Stimulated activated naive CD8-positive, alpha-beta T cell treated with anti-CD3 and anti-CD28 coated beads, Interleukin-15, amount 100 ng/mL, for 72 hours (primary cell): ENCODE measurements around the gene P4HA2.

Experiments used
- ATAC-seq: fragments of 150-1000 bp; cut with Tn5 transposase; 2 replicates; pipeline ENCODE4 v1.10.0; 2021; ENCODE audit warnings: mild to moderate bottlenecking, moderate library complexity
- DNase-seq, 2 donors: peaks; one replicate each; pipeline ENCODE4 v3.0.0; 2021 to 2022
- H3K27ac Mint-ChIP-seq, 2 donors: one replicate each; pipeline ENCODE4 v1.8.0; 2022; ENCODE audit warnings: mild to moderate bottlenecking in 2 of 2, mixed read lengths in 2 of 2, moderate library complexity in 2 of 2
- H3K27me3 Mint-ChIP-seq: one replicate; pipeline ENCODE4 v1.8.0; 2022; ENCODE audit warnings: mixed read lengths
- H3K4me1 Mint-ChIP-seq: one replicate; pipeline ENCODE4 v1.8.0; 2022; ENCODE audit warnings: mild to moderate bottlenecking, mixed read lengths
- H3K4me3 Mint-ChIP-seq, 2 donors: one replicate each; pipeline ENCODE4 v1.8.0; 2022; ENCODE audit warnings: mild to moderate bottlenecking in 2 of 2, mixed read lengths in 2 of 2, moderate library complexity in 1 of 2
- H3K9me3 Mint-ChIP-seq, 2 donors: one replicate each; pipeline ENCODE4 v1.8.0; 2022; ENCODE audit warnings: mixed read lengths in 2 of 2

Gene P4HA2

GRCh38 chr5:132209131-132209530 lies 18.5 kb downstream of the P4HA2 start:
- H3K4me3 Mint-ChIP-seq = no peak overlapping the region
- no peak for ATAC-seq

DNA sequence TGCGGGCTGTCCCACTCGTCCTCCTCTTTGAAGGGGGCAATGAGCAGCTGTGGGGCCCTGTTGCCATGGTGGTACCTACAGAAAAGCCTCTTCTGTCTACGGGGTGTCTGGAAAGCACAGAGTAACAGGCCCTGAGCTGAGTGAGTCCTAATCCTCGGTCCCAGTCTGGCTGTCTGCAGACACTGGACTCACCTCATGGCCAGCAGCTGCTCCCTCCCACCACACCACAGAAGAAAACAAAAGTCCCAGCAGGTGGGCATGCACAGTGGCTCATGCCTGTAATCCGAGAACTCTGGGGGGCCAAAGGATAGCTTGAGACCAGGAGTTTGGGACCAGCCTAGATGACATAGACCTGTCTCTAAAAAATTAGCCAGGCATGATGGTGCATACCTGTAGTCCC lies 19.9 kb downstream of the P4HA2 start:
- H3K9me3 Mint-ChIP-seq = no peaks in the 10 kb centered on the region
- peak overlapping the region in 1 of 2 donors; percentile 87 for H3K27ac Mint-ChIP-seq
- H3K4me3 Mint-ChIP-seq = no peak overlapping the region
- no peak for DNase-seq
- peaks cover 6% of the 10 kb centered on the region for H3K27me3 Mint-ChIP-seq
- ATAC-seq = no peak
- peaks cover 5% of the 10 kb centered on the region for H3K4me1 Mint-ChIP-seq

More at GRCh38 chr5:132209131-132209530, 18.5 kb downstream of the P4HA2 start:
- no peaks in the 10 kb centered on the region for H3K27me3 Mint-ChIP-seq
- peaks cover 5% of the 10 kb centered on the region for H3K4me1 Mint-ChIP-seq
- no peak overlapping the region for H3K27ac Mint-ChIP-seq
- H3K9me3 Mint-ChIP-seq = no peaks in the 10 kb centered on the region
- DNase-seq = no peak

DNA sequence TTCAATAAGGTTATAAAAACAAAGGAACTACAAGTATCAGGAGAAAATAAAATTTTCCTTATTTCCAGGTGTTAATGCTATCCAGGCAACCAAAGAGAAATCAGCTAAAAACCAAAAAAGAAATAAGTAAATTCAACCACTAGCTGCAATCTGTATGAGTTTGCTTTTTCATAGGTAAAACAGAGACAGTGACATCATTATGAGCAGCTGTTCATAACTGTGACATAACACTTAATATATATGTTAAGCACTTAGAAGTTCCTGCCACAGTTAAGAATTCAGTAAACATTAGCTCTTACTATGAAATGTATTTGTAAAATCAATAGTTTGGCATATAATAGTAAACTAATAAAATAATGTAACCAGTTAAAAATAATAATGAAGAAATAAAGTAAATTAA lies 20.9 kb downstream of the P4HA2 start:
- ATAC-seq (no peak), DNase-seq (no peak)
- Mint-ChIP-seq H3K9me3 (no peaks in the 10 kb centered on the region), H3K4me1 (peaks cover 5% of the 10 kb centered on the region), H3K27me3 (peaks cover 7% of the 10 kb centered on the region), H3K27ac (no peak overlapping the region), H3K4me3 (no peak overlapping the region)

DNA sequence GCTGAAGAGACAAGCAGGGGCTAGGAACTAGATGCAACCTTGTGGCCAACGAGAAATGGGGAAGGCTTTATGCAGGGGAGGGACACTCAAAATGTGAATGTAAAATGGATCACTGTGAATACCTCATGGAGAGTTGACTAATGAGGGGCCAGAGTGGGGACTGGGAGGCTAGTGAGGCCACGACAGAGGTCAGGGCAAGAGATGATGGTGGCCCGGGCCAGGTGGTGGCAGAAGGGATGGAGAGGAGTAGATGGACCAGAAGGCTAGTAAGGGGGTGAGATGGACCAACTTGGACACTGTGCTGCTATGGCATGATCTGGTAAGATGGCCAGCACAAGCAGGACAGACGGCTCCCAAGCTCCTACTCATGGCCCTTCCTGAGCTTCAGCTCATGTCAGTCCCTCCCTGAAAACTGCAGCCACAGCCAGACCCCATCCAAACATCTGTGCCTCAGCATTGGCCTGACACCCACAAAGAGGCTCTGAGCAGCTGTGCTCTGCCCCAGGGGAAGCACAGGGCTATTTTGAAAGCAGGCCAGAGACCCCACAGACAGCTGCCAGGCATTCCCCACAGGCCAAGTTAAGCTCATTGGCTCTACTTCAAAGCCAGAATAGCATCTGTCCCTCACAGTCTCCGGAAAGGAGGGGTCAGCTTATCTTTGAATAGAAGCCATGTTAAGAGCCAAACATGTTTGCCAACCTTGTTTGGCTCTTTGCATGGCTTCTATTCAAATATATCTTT lies 22.1 kb downstream of the P4HA2 start:
- no peaks in the 10 kb centered on the region for H3K9me3 Mint-ChIP-seq
- peak overlapping the region in 1 of 2 donors; percentile 3 for H3K27ac Mint-ChIP-seq
- no peak overlapping the region for H3K4me3 Mint-ChIP-seq

DNA sequence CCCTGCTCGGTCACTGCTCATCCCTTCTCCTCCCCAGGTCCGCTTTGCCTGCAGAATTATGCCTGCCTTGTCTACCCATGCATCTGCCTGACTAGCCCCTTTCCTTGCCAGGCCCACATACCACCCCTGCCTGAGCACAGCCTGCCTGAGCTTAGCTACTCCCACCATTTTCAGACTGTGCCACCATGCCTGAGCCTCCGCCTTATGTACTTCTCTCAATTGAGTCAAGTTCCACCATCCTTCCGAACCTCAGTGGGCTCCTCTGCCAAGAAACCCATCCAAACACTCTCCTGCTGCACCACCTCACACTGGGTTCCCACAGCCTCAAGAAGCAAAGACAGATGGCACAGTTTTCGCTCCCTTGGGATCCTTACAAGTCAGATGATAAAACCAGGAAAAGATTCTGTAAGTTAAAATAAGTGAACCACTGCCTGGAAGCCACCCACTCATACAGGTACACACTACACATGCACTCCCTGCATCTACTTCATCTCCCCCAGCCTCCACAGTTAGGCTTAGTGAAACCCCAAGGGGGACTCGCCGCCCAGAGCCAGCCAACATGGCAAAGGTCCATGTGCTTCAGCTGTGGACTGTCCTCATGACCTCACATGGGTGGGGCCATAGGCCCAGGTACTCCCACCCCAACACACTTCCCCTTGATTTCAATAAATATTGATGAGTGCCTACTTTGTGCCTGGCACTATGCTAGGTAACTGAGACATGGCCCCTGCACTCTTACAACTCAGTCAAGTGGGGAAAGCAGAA lies 23.1 kb downstream of the P4HA2 start:
- peaks cover 7% of the 10 kb centered on the region for H3K27me3 Mint-ChIP-seq
- H3K9me3 Mint-ChIP-seq = no peaks in the 10 kb centered on the region
- no peak overlapping the region for H3K4me3 Mint-ChIP-seq
- no peak overlapping the region for H3K27ac Mint-ChIP-seq
- ATAC-seq = no peak
- peaks cover 5% of the 10 kb centered on the region for H3K4me1 Mint-ChIP-seq
- DNase-seq = no peak

More for the DNA sequence above, 22.1 kb downstream of the P4HA2 start:
- no peak for DNase-seq
- H3K4me1 Mint-ChIP-seq = peaks cover 5% of the 10 kb centered on the region
- no peak for ATAC-seq
- peaks cover 7% of the 10 kb centered on the region for H3K27me3 Mint-ChIP-seq

GRCh38 chr5:132203916-132204315 lies 23.7 kb downstream of the P4HA2 start:
- Mint-ChIP-seq H3K27me3 (peaks cover 7% of the 10 kb centered on the region), H3K27ac (no peak overlapping the region), H3K4me1 (peaks cover 5% of the 10 kb centered on the region), H3K9me3 (no peaks in the 10 kb centered on the region), H3K4me3 (no peak overlapping the region)
- no peak for DNase-seq
- ATAC-seq = no peak

DNA sequence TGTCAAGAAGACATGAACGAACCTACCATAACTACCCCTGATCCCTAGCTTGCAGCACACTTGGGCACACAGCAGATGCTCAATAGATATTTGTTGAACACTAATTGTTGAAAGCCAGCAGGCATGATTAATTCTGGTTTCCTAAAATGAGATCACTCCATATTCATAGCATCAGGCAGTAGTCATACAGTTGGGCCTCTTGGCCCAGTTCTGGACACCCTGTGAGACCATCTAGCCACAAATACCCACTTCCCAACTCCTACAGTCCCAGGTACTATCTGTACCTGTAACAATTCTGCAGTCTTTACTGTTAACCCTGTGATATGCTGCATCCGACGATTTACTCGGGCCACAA lies 24.2 kb downstream of the P4HA2 start:
- Mint-ChIP-seq H3K27ac (no peak overlapping the region), H3K4me1 (peaks cover 5% of the 10 kb centered on the region), H3K4me3 (no peak overlapping the region), H3K9me3 (no peaks in the 10 kb centered on the region), H3K27me3 (peaks cover 7% of the 10 kb centered on the region)
- DNase-seq = no peak
- ATAC-seq = no peak

DNA sequence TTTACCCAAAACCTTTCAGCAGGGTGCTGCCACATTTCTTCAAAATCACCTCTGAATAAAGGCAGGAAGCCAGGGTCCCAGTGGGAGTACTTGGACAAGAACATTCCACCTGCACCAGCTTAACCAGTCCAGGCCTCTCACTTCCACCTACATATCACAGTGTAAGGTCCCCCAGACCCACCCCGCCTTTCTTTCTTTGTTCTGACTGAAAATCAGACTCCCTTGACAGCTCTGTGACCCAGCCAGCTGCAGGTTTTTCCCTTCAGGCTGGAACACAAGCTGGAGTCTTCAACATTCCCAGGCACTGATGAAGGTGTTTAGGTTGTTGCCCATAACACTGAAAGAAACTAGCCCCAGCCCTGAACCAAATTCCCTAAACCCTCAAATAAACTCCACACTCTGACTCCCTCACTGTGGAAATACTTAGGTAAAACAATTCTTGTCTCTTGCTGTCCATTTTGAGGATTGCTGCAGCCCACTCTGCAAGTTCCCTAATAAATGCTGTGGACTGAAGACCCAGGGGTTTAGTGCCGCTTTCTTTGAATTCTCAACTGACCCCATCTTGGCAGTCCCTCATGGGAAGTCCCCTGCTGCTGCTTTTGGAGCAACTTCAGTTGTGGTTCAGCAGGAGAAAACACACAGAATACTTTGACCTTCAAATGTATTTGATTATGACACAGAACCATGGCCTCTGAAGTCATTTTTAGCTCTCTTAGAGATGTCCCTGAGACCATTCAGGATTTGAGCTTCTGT lies 24.8 kb downstream of the P4HA2 start:
- Mint-ChIP-seq H3K4me1 (peaks cover 1% of the 10 kb centered on the region), H3K27me3 (peaks cover 7% of the 10 kb centered on the region), H3K4me3 (no peak overlapping the region), H3K9me3 (no peaks in the 10 kb centered on the region), H3K27ac (no peak overlapping the region)
- ATAC-seq (no peak), DNase-seq (no peak)

GRCh38 chr5:132199116-132199680 lies 28.5 kb downstream of the P4HA2 start:
- DNase-seq (no peak), ATAC-seq (no peak)
- no peaks in the 10 kb centered on the region for H3K9me3 Mint-ChIP-seq
- H3K27ac Mint-ChIP-seq = no peak overlapping the region
- H3K4me3 Mint-ChIP-seq = no peak overlapping the region
- no peaks in the 10 kb centered on the region for H3K4me1 Mint-ChIP-seq
- peaks cover 7% of the 10 kb centered on the region for H3K27me3 Mint-ChIP-seq

GRCh38 chr5:132198571-132198970 lies 29.1 kb downstream of the P4HA2 start:
- H3K4me3 Mint-ChIP-seq = no peak overlapping the region
- no peaks in the 10 kb centered on the region for H3K9me3 Mint-ChIP-seq
- ATAC-seq = no peak
- no peaks in the 10 kb centered on the region for H3K4me1 Mint-ChIP-seq
- H3K27me3 Mint-ChIP-seq = peaks cover 7% of the 10 kb centered on the region
- H3K27ac Mint-ChIP-seq = no peak overlapping the region
- DNase-seq = no peak

- ATAC-seq = no peak
- DNase-seq = no peak
- no peaks in the 10 kb centered on the region for H3K27me3 Mint-ChIP-seq
- H3K9me3 Mint-ChIP-seq = no peaks in the 10 kb centered on the region
- no peaks in the 10 kb centered on the region for H3K4me1 Mint-ChIP-seq
- no peak overlapping the region for H3K27ac Mint-ChIP-seq
- no peak overlapping the region for H3K4me3 Mint-ChIP-seq
Observed at GRCh38 chr5:132195727-132196126, 31.9 kb downstream of the P4HA2 start.

DNA sequence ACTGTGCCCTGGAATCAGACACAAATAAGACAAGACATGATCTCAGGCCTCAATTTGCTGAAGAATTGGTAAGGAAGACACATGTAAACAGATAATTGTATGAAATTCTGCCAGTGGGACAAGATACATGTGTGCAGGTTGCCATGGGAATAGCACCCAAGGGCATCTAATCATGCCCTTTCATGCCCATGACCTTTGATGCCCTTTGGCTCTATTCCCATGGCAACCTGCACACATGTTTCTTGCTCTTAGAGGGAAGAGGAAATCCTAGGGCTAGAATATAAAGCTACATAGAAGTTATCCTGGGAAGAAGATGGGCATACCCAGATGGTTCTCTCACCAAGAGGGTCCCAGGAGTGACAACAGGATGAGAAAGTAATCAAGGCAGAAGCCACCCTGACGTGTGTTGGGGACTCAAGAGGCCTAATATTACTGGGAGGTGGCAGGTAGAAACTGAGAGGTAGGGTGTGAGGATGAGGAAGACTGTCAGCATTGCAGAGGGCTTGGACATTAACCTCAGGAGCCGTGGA lies 34.4 kb downstream of the P4HA2 start:
- peaks cover 10% of the 10 kb centered on the region for H3K27me3 Mint-ChIP-seq
- H3K4me3 Mint-ChIP-seq = no peak overlapping the region
- no peak overlapping the region for H3K27ac Mint-ChIP-seq
- no peaks in the 10 kb centered on the region for H3K9me3 Mint-ChIP-seq
- ATAC-seq = no peak
- no peaks in the 10 kb centered on the region for H3K4me1 Mint-ChIP-seq
- no peak for DNase-seq

DNA sequence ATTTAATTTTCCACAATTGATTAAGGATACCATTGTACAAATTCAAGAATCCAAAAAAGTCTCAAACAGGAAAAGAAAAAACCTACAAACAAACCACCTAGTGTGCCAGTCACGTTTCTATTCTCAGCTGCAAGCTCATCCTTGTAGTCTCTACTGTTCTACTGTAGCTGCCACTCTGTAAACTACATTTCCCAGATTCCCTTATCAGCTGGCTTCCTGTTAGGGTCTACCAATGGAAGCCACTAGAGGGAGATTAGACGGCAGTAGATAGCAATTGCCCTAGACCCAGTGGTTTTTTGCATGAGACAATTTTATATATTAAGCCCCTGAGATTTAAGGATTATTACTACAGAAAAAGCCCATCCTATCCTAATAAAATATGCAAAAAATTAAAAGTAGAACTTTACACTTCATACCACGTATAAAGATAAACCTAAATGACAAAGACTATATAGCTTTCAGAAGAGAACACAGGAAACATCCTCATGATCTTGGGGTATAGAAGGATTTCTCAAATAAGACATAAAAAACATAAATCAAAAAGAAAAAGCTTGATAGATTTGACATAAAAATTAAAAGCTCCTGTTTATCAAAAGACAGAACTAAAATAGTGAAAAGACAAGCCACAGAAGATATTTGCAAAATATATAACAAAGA lies 37.4 kb downstream of the P4HA2 start:
- ATAC-seq (peak; percentile 90), DNase-seq (no peak)
- H3K27me3 Mint-ChIP-seq = peaks cover 23% of the 10 kb centered on the region
- no peak overlapping the region for H3K27ac Mint-ChIP-seq
- no peaks in the 10 kb centered on the region for H3K4me1 Mint-ChIP-seq
- H3K9me3 Mint-ChIP-seq = no peaks in the 10 kb centered on the region
- H3K4me3 Mint-ChIP-seq = no peak overlapping the region

GRCh38 chr5:132184588-132184987 lies 43.1 kb downstream of the P4HA2 start:
- H3K4me3 Mint-ChIP-seq = no peak overlapping the region
- H3K27me3 Mint-ChIP-seq = peaks cover 23% of the 10 kb centered on the region
- H3K4me1 Mint-ChIP-seq = peaks cover 9% of the 10 kb centered on the region
- DNase-seq = no peak
- no peak for ATAC-seq
- peaks cover 5 to 11% of the 10 kb centered on the region in 2 donors for H3K9me3 Mint-ChIP-seq
- no peak overlapping the region for H3K27ac Mint-ChIP-seq

DNA sequence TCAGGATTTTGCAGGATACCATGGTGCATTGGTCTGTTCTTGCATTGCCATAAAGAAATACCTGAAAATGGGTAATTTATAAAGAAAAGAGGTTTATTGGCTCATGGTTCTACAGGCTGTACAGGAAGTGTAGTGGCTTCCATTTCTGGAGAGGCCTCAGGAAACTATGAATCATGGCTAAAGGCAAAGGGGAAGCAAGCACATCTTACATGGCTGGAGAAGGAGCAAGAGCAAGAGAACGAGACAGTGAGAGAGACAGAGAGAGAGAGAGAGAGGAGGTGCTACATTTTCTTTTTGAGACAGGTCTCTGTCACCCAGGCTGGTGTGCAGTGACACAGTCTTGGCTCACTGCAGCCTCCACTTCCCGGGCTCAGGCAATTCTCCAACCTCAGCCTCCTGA lies 43.9 kb downstream of the P4HA2 start:
- H3K27ac Mint-ChIP-seq = no peak overlapping the region
- H3K4me1 Mint-ChIP-seq = peaks cover 18% of the 10 kb centered on the region

More for the DNA sequence above, 43.9 kb downstream of the P4HA2 start:
- ATAC-seq (no peak), DNase-seq (no peak)
- Mint-ChIP-seq H3K27me3 (peaks cover 18% of the 10 kb centered on the region), H3K9me3 (peaks cover 5 to 11% of the 10 kb centered on the region in 2 donors), H3K4me3 (no peak overlapping the region)
